Measurements from ENCODE around the gene PDCD7.
"Not testable (repeated sequence)": the region's sequence is repeated elsewhere in the genome, so short reads cannot be mapped to it uniquely, and the experiment has no call there.

- TF ChIP-seq EZH2phosphoT487 (IDR thresholded peaks at IDR 0.05; ENCODE audit: borderline replicate concordance, low read length); CTCF (conservative IDR thresholded peaks at IDR 0.05; ENCODE audit: low read depth, low read length); EZH2 (IDR thresholded peaks at IDR 0.05; ENCODE audit: low read length, unreplicated experiment): not testable (repeated sequence)
Observed at GRCh38 chr15:65075607-65076395, 57.8 kb downstream of the PDCD7 start.
